A673 (cell line): ENCODE results near the gene EFCAB11.

Source experiments
- CTCF ChIP-seq: fragments of 300-800, 200-600 bp; sonication (generic); conservative IDR thresholded peaks from 2 replicates; pipeline ENCODE4 v1.5.1; 2017; ENCODE audit warnings: low read depth, mild to moderate bottlenecking, antibody characterized with exemption, low read length, moderate library complexity, mixed read lengths
- EZH2 ChIP-seq: fragments of 200-600 bp; sonication (generic); IDR thresholded peaks from 2 replicates; pipeline ENCODE4 v1.6.1; 2017; ENCODE audit warnings: borderline replicate concordance, low read depth, mild to moderate bottlenecking, mixed read lengths, antibody characterized with exemption, low read length; ENCODE audit not compliant: poor library complexity, severe bottlenecking

- no peak for TF ChIP-seq EZH2
- TF ChIP-seq CTCF = no peak
Observed at GRCh38 chr14:89833661-89834060, 120.9 kb downstream of the EFCAB11 start.
